Rectal smooth muscle tissue (tissue), 1 donor: ENCODE measurements around the gene ARHGEF17.
A peak's percentile ranks its signal among the peaks of the same experiment; 100 is the strongest.

ENCODE experiments used
- H3K27ac ChIP-seq: one replicate; pipeline ENCODE4 v1.7.0; 2013; ENCODE audit warnings: low read depth, low read length, inconsistent platforms
- H3K27me3 ChIP-seq: one replicate; pipeline ENCODE4 v1.7.0; 2013; ENCODE audit warnings: low read length; ENCODE audit not compliant: control insufficient read depth, insufficient read depth
- H3K36me3 ChIP-seq: one replicate; pipeline ENCODE4 v1.7.0; 2013; ENCODE audit warnings: low read length; ENCODE audit not compliant: control insufficient read depth, insufficient read depth
- H3K4me1 ChIP-seq: one replicate; pipeline ENCODE4 v1.7.0; 2013; ENCODE audit warnings: low read length; ENCODE audit not compliant: control insufficient read depth, insufficient read depth
- H3K4me3 ChIP-seq: one replicate; pipeline ENCODE4 v1.7.0; 2013; ENCODE audit warnings: low read length
- H3K9ac ChIP-seq: one replicate; pipeline ENCODE4 v1.7.0; 2013; ENCODE audit warnings: low read length

Gene ARHGEF17

GRCh38 chr11:73335204-73335923 lies 27.3 kb downstream of the ARHGEF17 start:
- Histone ChIP-seq H3K4me3 (no peak overlapping the region), H3K27me3 (no peaks in the 10 kb centered on the region), H3K27ac (peak overlapping the region; percentile 76), H3K36me3 (no peaks in the 10 kb centered on the region), H3K4me1 (peaks cover 55% of the 10 kb centered on the region), H3K9ac (no peak overlapping the region)

GRCh38 chr11:73337846-73338245 lies 29.8 kb downstream of the ARHGEF17 start:
- Histone ChIP-seq H3K27ac (peak overlapping the region; percentile 68), H3K4me1 (peaks cover 32% of the 10 kb centered on the region), H3K9ac (no peak overlapping the region), H3K36me3 (no peaks in the 10 kb centered on the region), H3K27me3 (no peaks in the 10 kb centered on the region), H3K4me3 (no peak overlapping the region)

GRCh38 chr11:73338279-73338678 lies 30.2 kb downstream of the ARHGEF17 start:
- H3K27me3 ChIP-seq, result no peaks in the 10 kb centered on the region
- H3K27ac ChIP-seq, result peak overlapping the region; percentile 68
- H3K4me1 ChIP-seq, result peaks cover 28% of the 10 kb centered on the region
- H3K4me3 ChIP-seq, result no peak overlapping the region
- H3K9ac ChIP-seq, result no peak overlapping the region
- no peaks in the 10 kb centered on the region for H3K36me3 ChIP-seq

- Histone ChIP-seq H3K4me1 (peaks cover 28% of the 10 kb centered on the region), H3K27me3 (no peaks in the 10 kb centered on the region), H3K4me3 (no peak overlapping the region), H3K36me3 (no peaks in the 10 kb centered on the region), H3K9ac (no peak overlapping the region), H3K27ac (no peak overlapping the region)
Observed at GRCh38 chr11:73340164-73340563, 32.1 kb downstream of the ARHGEF17 start.

GRCh38 chr11:73342633-73343032 lies 34.6 kb downstream of the ARHGEF17 start:
- Histone ChIP-seq H3K4me1 (peaks cover 28% of the 10 kb centered on the region), H3K4me3 (peak overlapping the region; percentile 23), H3K36me3 (no peaks in the 10 kb centered on the region), H3K9ac (no peak overlapping the region), H3K27ac (no peak overlapping the region), H3K27me3 (no peaks in the 10 kb centered on the region)

GRCh38 chr11:73343076-73343873 lies 35.2 kb downstream of the ARHGEF17 start:
- H3K4me3 ChIP-seq, result peak overlapping the region; percentile 33
- H3K27ac ChIP-seq, result peak overlapping the region; percentile 49
- peaks cover 28% of the 10 kb centered on the region for H3K4me1 ChIP-seq
- H3K36me3 ChIP-seq, result peaks cover 3% of the 10 kb centered on the region
- H3K27me3 ChIP-seq, result no peaks in the 10 kb centered on the region
- no peak overlapping the region for H3K9ac ChIP-seq

- Histone ChIP-seq H3K4me1 (peaks cover 23% of the 10 kb centered on the region), H3K27me3 (no peaks in the 10 kb centered on the region), H3K36me3 (peaks cover 4% of the 10 kb centered on the region), H3K4me3 (peak overlapping the region; percentile 25), H3K27ac (peak overlapping the region; percentile 49), H3K9ac (no peak overlapping the region)
Observed at GRCh38 chr11:73344191-73344607, 36.1 kb downstream of the ARHGEF17 start.

- Histone ChIP-seq H3K27me3 (no peaks in the 10 kb centered on the region), H3K4me3 (no peak overlapping the region), H3K4me1 (peaks cover 20% of the 10 kb centered on the region), H3K27ac (no peak overlapping the region), H3K9ac (no peak overlapping the region), H3K36me3 (peaks cover 4% of the 10 kb centered on the region)
Observed at GRCh38 chr11:73345481-73346160, 37.5 kb downstream of the ARHGEF17 start.

GRCh38 chr11:73346186-73346935 lies 38.3 kb downstream of the ARHGEF17 start:
- H3K4me3 ChIP-seq, result no peak overlapping the region
- peaks cover 4% of the 10 kb centered on the region for H3K36me3 ChIP-seq
- peaks cover 20% of the 10 kb centered on the region for H3K4me1 ChIP-seq
- H3K9ac ChIP-seq, result no peak overlapping the region
- no peak overlapping the region for H3K27ac ChIP-seq
- H3K27me3 ChIP-seq, result no peaks in the 10 kb centered on the region

- Histone ChIP-seq H3K4me3 (no peak overlapping the region), H3K27ac (no peak overlapping the region), H3K27me3 (no peaks in the 10 kb centered on the region), H3K9ac (no peak overlapping the region), H3K36me3 (peaks cover 4% of the 10 kb centered on the region), H3K4me1 (peaks cover 20% of the 10 kb centered on the region)
Observed at GRCh38 chr11:73347067-73347466, 39.0 kb downstream of the ARHGEF17 start.

- Histone ChIP-seq H3K27ac (no peak overlapping the region), H3K4me1 (peaks cover 14% of the 10 kb centered on the region), H3K9ac (no peak overlapping the region), H3K36me3 (peaks cover 4% of the 10 kb centered on the region), H3K4me3 (no peak overlapping the region), H3K27me3 (no peaks in the 10 kb centered on the region)
Observed at GRCh38 chr11:73348838-73349237, 40.8 kb downstream of the ARHGEF17 start.

- Histone ChIP-seq H3K4me1 (peaks cover 6% of the 10 kb centered on the region), H3K27me3 (no peaks in the 10 kb centered on the region), H3K4me3 (no peak overlapping the region), H3K9ac (no peak overlapping the region), H3K27ac (no peak overlapping the region), H3K36me3 (peaks cover 7% of the 10 kb centered on the region)
Observed at GRCh38 chr11:73349633-73350032, 41.6 kb downstream of the ARHGEF17 start.
